Prostate gland (tissue), 2 donors: Measurements from ENCODE around the gene MRTFB.

Source experiments
- CTCF ChIP-seq, 4 experiments: fragments of 200-600 bp in 2 of 4; fragments of 450-650 bp in 2 of 4; sonication (generic) in 2 of 4; IDR thresholded peaks; 1 replicate in 3 of 4; 2 replicates in 1 of 4; pipeline ENCODE4 v1.5.1; 2016 to 2019; ENCODE audit warnings: antibody characterized with exemption in 4 of 4, mild to moderate bottlenecking in 2 of 4, moderate library complexity in 2 of 4
- POLR2AphosphoS5 ChIP-seq: sonication (generic); formaldehyde crosslinking; IDR thresholded peaks from one replicate; pipeline ENCODE4 v1.6.1; 2017; ENCODE audit warnings: antibody characterized with exemption

DNA sequence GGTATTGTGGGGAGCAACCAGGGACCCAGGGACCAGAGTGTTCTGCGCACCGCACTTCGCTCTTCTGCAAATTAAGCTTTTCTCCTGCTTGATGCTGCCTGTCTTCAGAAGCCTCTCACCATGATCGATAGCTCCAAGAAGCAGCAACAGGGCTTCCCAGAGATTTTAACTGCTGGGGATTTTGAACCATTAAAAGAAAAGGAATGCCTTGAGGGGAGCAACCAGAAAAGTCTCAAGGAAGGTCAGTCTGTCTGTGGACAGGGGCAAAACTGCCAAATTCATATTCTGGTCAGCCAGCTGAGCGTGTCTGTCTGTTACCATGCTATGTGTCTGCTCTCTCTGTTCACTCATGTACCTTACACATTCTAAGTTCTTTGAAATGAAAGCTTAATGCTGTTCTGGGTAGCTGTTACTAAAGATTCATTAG is 115.7 kb downstream of the MRTFB start:
- TF ChIP-seq CTCF (IDR thresholded peaks at IDR 0.05) (no peak), POLR2AphosphoS5 (no peak)
